ENCODE results near the gene SULT1A1.
"Not testable (repeated sequence)": the region's sequence is repeated elsewhere in the genome, so short reads cannot be mapped to it uniquely, and the experiment has no call there.

DNA sequence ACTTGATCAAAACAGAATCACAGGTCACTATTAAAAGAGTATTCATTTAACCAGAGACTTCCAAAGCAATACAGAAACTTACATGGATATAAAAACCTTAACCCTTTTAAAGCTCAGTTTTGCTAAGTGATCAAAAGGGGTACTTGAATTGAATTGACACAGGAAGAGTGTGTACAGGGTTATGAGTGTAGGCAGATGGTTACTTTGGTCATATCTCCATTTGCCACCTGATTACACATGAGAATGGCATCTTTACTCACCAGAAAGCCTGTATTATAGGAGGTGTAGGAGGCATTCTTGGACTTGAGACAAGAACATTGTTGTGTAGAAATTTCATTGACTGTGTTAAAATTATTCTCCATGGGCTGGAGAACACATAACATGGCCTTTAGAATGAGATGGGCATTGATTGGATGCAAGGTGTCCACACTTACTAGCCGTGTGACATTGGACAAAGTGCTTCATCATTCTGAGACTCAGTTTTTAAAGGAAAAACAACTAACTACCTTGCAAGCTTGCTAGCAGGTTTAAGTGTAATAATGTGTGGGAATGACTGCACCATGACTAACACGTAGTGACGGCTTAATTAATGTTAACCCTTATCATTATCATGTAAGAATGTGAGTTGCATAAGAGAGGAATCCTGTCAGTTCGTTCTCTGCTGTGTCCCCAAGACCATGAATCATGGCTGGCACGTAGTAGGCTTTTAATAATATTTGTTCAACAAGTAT lies 26.4 kb upstream of the SULT1A1 start:
- TF ChIP-seq, protein P1, sequence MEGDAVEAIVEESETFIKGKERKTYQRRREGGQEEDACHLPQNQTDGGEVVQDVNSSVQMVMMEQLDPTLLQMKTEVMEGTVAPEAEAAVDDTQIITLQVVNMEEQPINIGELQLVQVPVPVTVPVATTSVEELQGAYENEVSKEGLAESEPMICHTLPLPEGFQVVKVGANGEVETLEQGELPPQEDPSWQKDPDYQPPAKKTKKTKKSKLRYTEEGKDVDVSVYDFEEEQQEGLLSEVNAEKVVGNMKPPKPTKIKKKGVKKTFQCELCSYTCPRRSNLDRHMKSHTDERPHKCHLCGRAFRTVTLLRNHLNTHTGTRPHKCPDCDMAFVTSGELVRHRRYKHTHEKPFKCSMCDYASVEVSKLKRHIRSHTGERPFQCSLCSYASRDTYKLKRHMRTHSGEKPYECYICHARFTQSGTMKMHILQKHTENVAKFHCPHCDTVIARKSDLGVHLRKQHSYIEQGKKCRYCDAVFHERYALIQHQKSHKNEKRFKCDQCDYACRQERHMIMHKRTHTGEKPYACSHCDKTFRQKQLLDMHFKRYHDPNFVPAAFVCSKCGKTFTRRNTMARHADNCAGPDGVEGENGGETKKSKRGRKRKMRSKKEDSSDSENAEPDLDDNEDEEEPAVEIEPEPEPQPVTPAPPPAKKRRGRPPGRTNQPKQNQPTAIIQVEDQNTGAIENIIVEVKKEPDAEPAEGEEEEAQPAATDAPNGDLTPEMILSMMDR (IDR thresholded peaks at IDR 0.05; ENCODE audit: insufficient read depth, low read length), result not testable (repeated sequence)
- not testable (repeated sequence) for TF ChIP-seq GABPA, POLR2AphosphoS5 (IDR thresholded peaks at IDR 0.05; ENCODE audit: low read depth)

Data from HL-60 (cell line).